CD14-positive monocyte (primary cell): ENCODE results near the gene HMGB1. TPM values are rescaled to one million over a fixed set of nuclear protein-coding genes. Genes with fewer than 3 reads are reported as not detected.

Experiments used
- DNase-seq, 3 donors: peaks; one replicate each; pipeline ENCODE4 v3.0.0-alpha.2; 2011 to 2022
- H2AFZ ChIP-seq: 2 replicates; pipeline ENCODE4 v1.6.0; 2012; ENCODE audit warnings: mild to moderate bottlenecking, low read depth, low read length, inconsistent platforms; ENCODE audit not compliant: insufficient read depth, poor library complexity, severe bottlenecking
- H3K27ac ChIP-seq, 2 donors: 1 replicate in 1 of 2; 2 replicates in 1 of 2; pipeline ENCODE4 v1.5.1; 2012 to 2013; ENCODE audit warnings: low read length in 2 of 2, control low read depth in 1 of 2, inconsistent platforms in 1 of 2, low read depth in 1 of 2, mild to moderate bottlenecking in 1 of 2
- H3K27me3 ChIP-seq, 2 donors: one replicate each; pipeline versions ENCODE4 v1.6.0 to v1.6.1; 2011 to 2013; ENCODE audit warnings: low read length in 2 of 2; ENCODE audit not compliant: control insufficient read depth in 2 of 2, insufficient read depth in 2 of 2
- H3K36me3 ChIP-seq, 2 donors: replicated peaks in 1 of 2; 1 replicate in 1 of 2; 2 replicates in 1 of 2; pipeline versions ENCODE4 v1.5.1 to v1.6.1; 2012 to 2013; ENCODE audit warnings: low read length in 2 of 2, control low read depth in 1 of 2, inconsistent platforms in 1 of 2, mild to moderate bottlenecking in 1 of 2; ENCODE audit not compliant: insufficient read depth in 2 of 2, control insufficient read depth in 1 of 2
- H3K4me1 ChIP-seq, 2 donors: 1 replicate in 1 of 2; 2 replicates in 1 of 2; pipeline versions ENCODE4 v1.5.1 to v1.6.1; 2012 to 2013; ENCODE audit warnings: low read length in 2 of 2, control low read depth in 1 of 2, inconsistent platforms in 1 of 2, mild to moderate bottlenecking in 1 of 2, moderate library complexity in 1 of 2; ENCODE audit not compliant: insufficient read depth in 2 of 2, control insufficient read depth in 1 of 2
- H3K4me2 ChIP-seq: replicated peaks from 2 replicates; pipeline ENCODE3; 2012; ENCODE audit warnings: low read length, moderate library complexity, mild to moderate bottlenecking; ENCODE audit not compliant: poor library complexity, severe bottlenecking; ENCODE audit errors: extremely low read depth
- H3K4me3 ChIP-seq, 3 experiments: fragments of 200-600 bp in 1 of 3; sonication (generic) in 1 of 3; replicated peaks in 1 of 3; 1 replicate in 2 of 3; 2 replicates in 1 of 3; pipeline ENCODE4 v1.5.1; 2011 to 2013; ENCODE audit warnings: low read length in 3 of 3, mild to moderate bottlenecking in 3 of 3, control low read depth in 2 of 3, low read depth in 2 of 3, inconsistent platforms in 1 of 3, moderate library complexity in 1 of 3
- H3K79me2 ChIP-seq: 2 replicates; pipeline ENCODE4 v1.6.0; 2012; ENCODE audit warnings: mild to moderate bottlenecking, control low read depth, inconsistent platforms, low read length, moderate library complexity; ENCODE audit not compliant: insufficient read depth
- H3K9ac ChIP-seq: 2 replicates; pipeline ENCODE4 v1.6.0; 2017; ENCODE audit warnings: low read length, mild to moderate bottlenecking; ENCODE audit not compliant: insufficient read depth, poor library complexity, severe bottlenecking
- H3K9me3 ChIP-seq, 2 donors: replicated peaks in 1 of 2; 1 replicate in 1 of 2; 2 replicates in 1 of 2; pipeline versions ENCODE4 v1.5.1 to v1.6.1; 2012 to 2013; ENCODE audit warnings: low read length in 2 of 2, control low read depth in 1 of 2; ENCODE audit not compliant: control insufficient read depth in 1 of 2, insufficient read depth in 1 of 2
- H4K20me1 ChIP-seq: 2 replicates; pipeline ENCODE4 v1.6.0; 2012; ENCODE audit warnings: mild to moderate bottlenecking, low read length, control low read depth, moderate library complexity; ENCODE audit not compliant: insufficient read depth
- H3K27ac Mint-ChIP-seq, 7 donors: one replicate each; pipeline ENCODE4 v1.8.0; 2020; ENCODE audit warnings: mild to moderate bottlenecking in 7 of 7, mixed read lengths in 7 of 7, moderate library complexity in 6 of 7, inconsistent platforms in 2 of 7
- H3K27me3 Mint-ChIP-seq, 3 donors: one replicate each; pipeline ENCODE4 v1.8.0; 2021 to 2022; ENCODE audit warnings: low read depth in 3 of 3, mild to moderate bottlenecking in 3 of 3, mixed read lengths in 3 of 3, moderate library complexity in 3 of 3, inconsistent platforms in 1 of 3
- H3K36me3 Mint-ChIP-seq, 2 donors: one replicate each; pipeline ENCODE4 v1.8.0; 2020; ENCODE audit warnings: mixed read lengths in 2 of 2, inconsistent platforms in 1 of 2, mild to moderate bottlenecking in 1 of 2
- H3K4me1 Mint-ChIP-seq: one replicate; pipeline ENCODE4 v1.8.0; 2020; ENCODE audit warnings: mild to moderate bottlenecking, mixed read lengths
- H3K4me3 Mint-ChIP-seq, 2 donors: one replicate each; pipeline ENCODE4 v1.8.0; 2020; ENCODE audit warnings: mild to moderate bottlenecking in 2 of 2, mixed read lengths in 2 of 2, moderate library complexity in 1 of 2
- H3K9me3 Mint-ChIP-seq, 7 donors: one replicate each; pipeline ENCODE4 v1.8.0; 2020 to 2022; ENCODE audit warnings: mixed read lengths in 7 of 7, mild to moderate bottlenecking in 6 of 7, moderate library complexity in 6 of 7, inconsistent platforms in 2 of 7
- WGBS: methylation state at CpG from one replicate; pipeline ENCODE4 v1.1.5; 2013; ENCODE audit warnings: missing lambda C conversion rate; ENCODE audit not compliant: insufficient coverage; 5-methylcytosine and 5-hydroxymethylcytosine counted together
- intact Hi-C, 2 donors: fragments of 100-400 bp; cut with micrococcal nuclease; formaldehyde crosslinking; loops; one replicate each; pipeline versions ENCODE4 v1.15.0 to v1.15.1; 2023
- polyA plus RNA-seq, 3 donors: library from polyadenylated mRNA; depleted of rRNA in 1 of 3; unstranded in 2 of 3; stranded (reverse) in 1 of 3; fragments of 300-500 nt in 2 of 3; fragments of >200 nt in 1 of 3; fragmentation: Illumina TruSeq in 2 of 3; gene quantifications; 1 replicate in 2 of 3; 2 replicates in 1 of 3; pipeline ENCODE4 v1.2.3, GENCODE V29; 2012 to 2021
- TF ChIP-seq, protein P1 (sequence below): fragments of 200-600 bp; IDR thresholded peaks from one replicate; pipeline ENCODE4 v1.8.0; 2022; ENCODE audit warnings: antibody characterized with exemption, mild to moderate bottlenecking

Gene HMGB1
- polyA plus RNA-seq, 3 donors, result 132 to 489 (median 430) TPM

GRCh38 chr13:30499338-30499737, 33.6 kb upstream of the HMGB1 start:
- peak overlapping the region in 1 of 7 donors; percentile 4 for H3K27ac Mint-ChIP-seq
- DNase-seq, result no peak
- Histone ChIP-seq H3K9ac (no peak overlapping the region), H3K27me3 (no peaks in the 10 kb centered on the region), H2AFZ (no peak overlapping the region), H4K20me1 (no peaks in the 10 kb centered on the region), H3K36me3 (no peaks in the 10 kb centered on the region), H3K4me2 (no peak overlapping the region), H3K9me3 (no peaks in the 10 kb centered on the region), H3K4me1 (peaks cover 0 to 4% of the 10 kb centered on the region in 2 donors), H3K27ac (no peak overlapping the region), H3K79me2 (no peaks in the 10 kb centered on the region), H3K4me3 (no peak overlapping the region)
- H3K36me3 Mint-ChIP-seq, result no peaks in the 10 kb centered on the region
- WGBS, result 0% methylated on average over 2 of the region's 3 CpGs
- H3K27me3 Mint-ChIP-seq, result peaks cover 0 to 3% (median 0%) of the 10 kb centered on the region in 3 donors
- H3K9me3 Mint-ChIP-seq, result peaks cover 0 to 4% (median 0%) of the 10 kb centered on the region in 7 donors
- no peak overlapping the region for H3K4me3 Mint-ChIP-seq
- H3K4me1 Mint-ChIP-seq, result peaks cover 18% of the 10 kb centered on the region
- TF ChIP-seq, protein P1, sequence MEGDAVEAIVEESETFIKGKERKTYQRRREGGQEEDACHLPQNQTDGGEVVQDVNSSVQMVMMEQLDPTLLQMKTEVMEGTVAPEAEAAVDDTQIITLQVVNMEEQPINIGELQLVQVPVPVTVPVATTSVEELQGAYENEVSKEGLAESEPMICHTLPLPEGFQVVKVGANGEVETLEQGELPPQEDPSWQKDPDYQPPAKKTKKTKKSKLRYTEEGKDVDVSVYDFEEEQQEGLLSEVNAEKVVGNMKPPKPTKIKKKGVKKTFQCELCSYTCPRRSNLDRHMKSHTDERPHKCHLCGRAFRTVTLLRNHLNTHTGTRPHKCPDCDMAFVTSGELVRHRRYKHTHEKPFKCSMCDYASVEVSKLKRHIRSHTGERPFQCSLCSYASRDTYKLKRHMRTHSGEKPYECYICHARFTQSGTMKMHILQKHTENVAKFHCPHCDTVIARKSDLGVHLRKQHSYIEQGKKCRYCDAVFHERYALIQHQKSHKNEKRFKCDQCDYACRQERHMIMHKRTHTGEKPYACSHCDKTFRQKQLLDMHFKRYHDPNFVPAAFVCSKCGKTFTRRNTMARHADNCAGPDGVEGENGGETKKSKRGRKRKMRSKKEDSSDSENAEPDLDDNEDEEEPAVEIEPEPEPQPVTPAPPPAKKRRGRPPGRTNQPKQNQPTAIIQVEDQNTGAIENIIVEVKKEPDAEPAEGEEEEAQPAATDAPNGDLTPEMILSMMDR, result no peak
- intact Hi-C loops, result no loop called here

- DNase-seq, result no peak
- TF ChIP-seq, protein P1, result no peak
- no peak overlapping the region for H2AFZ ChIP-seq
- no peak overlapping the region for H3K4me3 ChIP-seq
- peaks cover 10% of the 10 kb centered on the region for H3K4me1 Mint-ChIP-seq
- H3K4me2 ChIP-seq, result no peak overlapping the region
- no peaks in the 10 kb centered on the region for H4K20me1 ChIP-seq
- H3K9me3 ChIP-seq, result no peaks in the 10 kb centered on the region
- no peaks in the 10 kb centered on the region for H3K36me3 ChIP-seq
- H3K27me3 ChIP-seq, result no peaks in the 10 kb centered on the region
- no CpG with 5 or more reads among the region's 2 CpGs for WGBS
- H3K27ac Mint-ChIP-seq, result no peak overlapping the region
- H3K27me3 Mint-ChIP-seq, result peaks cover 0 to 3% (median 0%) of the 10 kb centered on the region in 3 donors
- H3K9ac ChIP-seq, result no peak overlapping the region
- H3K4me1 ChIP-seq, result peaks cover 0 to 4% of the 10 kb centered on the region in 2 donors
- H3K4me3 Mint-ChIP-seq, result peak overlapping the region in 1 of 2 donors; percentile 28
- intact Hi-C loops, result no loop called here
- H3K9me3 Mint-ChIP-seq, result peaks cover 0 to 4% (median 0%) of the 10 kb centered on the region in 7 donors
- H3K27ac ChIP-seq, result no peak overlapping the region
- no peaks in the 10 kb centered on the region for H3K79me2 ChIP-seq
- H3K36me3 Mint-ChIP-seq, result no peaks in the 10 kb centered on the region
Measured at GRCh38 chr13:30496147-30496546, 30.4 kb upstream of the HMGB1 start.
